Central memory CD4-positive, alpha-beta T cell (primary cell): Measurements from ENCODE around the gene EIF3CL.
"Not testable (repeated sequence)": the region's sequence is repeated elsewhere in the genome, so short reads cannot be mapped to it uniquely, and the experiment has no call there.

ENCODE experiments used
- DNase-seq: peaks from one replicate; pipeline ENCODE4 v3.0.0; 2022
- total RNA-seq, 3 experiments: gene quantifications; one replicate each; lab custom pipeline; 2026; lab: John Stamatoyannopoulos, UW

EIF3CL gene
- 0.33 to 3.2 (median 0.39) reads per million in 3 experiments for total RNA-seq

GRCh38 chr16:28403220-28404072, at the start of gene EIF3CL:
Gene EIF3CL (minus strand): TSS chr16:28403841. CDS start chr16:28403618, 223 bp downstream.
- DNase-seq: not testable (repeated sequence)

GRCh38 chr16:28447081-28447480, 43.4 kb upstream of the EIF3CL start:
- not testable (repeated sequence) for DNase-seq

GRCh38 chr16:28446388-28446787, 42.7 kb upstream of the EIF3CL start:
- not testable (repeated sequence) for DNase-seq

GRCh38 chr16:28443943-28444342, 40.3 kb upstream of the EIF3CL start:
- DNase-seq: not testable (repeated sequence)

GRCh38 chr16:28438899-28439298, 35.3 kb upstream of the EIF3CL start:
- DNase-seq: not testable (repeated sequence)

GRCh38 chr16:28435340-28435739, 31.7 kb upstream of the EIF3CL start:
- DNase-seq: not testable (repeated sequence)

- DNase-seq: not testable (repeated sequence)
Measured at GRCh38 chr16:28426060-28426680, 22.5 kb upstream of the EIF3CL start.

GRCh38 chr16:28421071-28421750, 17.6 kb upstream of the EIF3CL start:
- DNase-seq: not testable (repeated sequence)

GRCh38 chr16:28417033-28417432, 13.4 kb upstream of the EIF3CL start:
- DNase-seq: not testable (repeated sequence)

- not testable (repeated sequence) for DNase-seq
Measured at GRCh38 chr16:28414530-28414929, 10.9 kb upstream of the EIF3CL start.

- not testable (repeated sequence) for DNase-seq
Measured at GRCh38 chr16:28413585-28413984, 9.9 kb upstream of the EIF3CL start.

- DNase-seq: not testable (repeated sequence)
Measured at GRCh38 chr16:28392054-28392453, 11.6 kb downstream of the EIF3CL start.

GRCh38 chr16:28382177-28382867, 21.3 kb downstream of the EIF3CL start:
- DNase-seq: not testable (repeated sequence)

- DNase-seq: not testable (repeated sequence)
Measured at GRCh38 chr16:28377822-28378221, 25.8 kb downstream of the EIF3CL start.

GRCh38 chr16:28377108-28377625, 26.5 kb downstream of the EIF3CL start:
- not testable (repeated sequence) for DNase-seq

- not testable (repeated sequence) for DNase-seq
Measured at GRCh38 chr16:28375115-28375514, 28.5 kb downstream of the EIF3CL start.

- not testable (repeated sequence) for DNase-seq
Measured at GRCh38 chr16:28374281-28374680, 29.4 kb downstream of the EIF3CL start.

- DNase-seq: not testable (repeated sequence)
Measured at GRCh38 chr16:28367926-28368325, 35.7 kb downstream of the EIF3CL start.

- peak; percentile 16 for DNase-seq
Measured at GRCh38 chr16:28364268-28365173, 39.1 kb downstream of the EIF3CL start.

GRCh38 chr16:28363408-28363807, 40.2 kb downstream of the EIF3CL start, which contains the start of gene NPIPB6:
Gene NPIPB6 (minus strand): TSS chr16:28363508. CDS start chr16:28362822, 686 bp downstream.
- DNase-seq: not testable (repeated sequence)

- not testable (repeated sequence) for DNase-seq
Measured at GRCh38 chr16:28362600-28362999, 41.0 kb downstream of the EIF3CL start.
